ENCODE data around the gene B4GALT6. TPM values are rescaled to one million over a fixed set of nuclear protein-coding genes. Genes with fewer than 3 reads are reported as not detected.
A peak's percentile ranks its signal among the peaks of the same experiment; 100 is the strongest.

B4GALT6 gene
- total RNA-seq, 1 donor from 2014 or later = 6.4 TPM

DNA sequence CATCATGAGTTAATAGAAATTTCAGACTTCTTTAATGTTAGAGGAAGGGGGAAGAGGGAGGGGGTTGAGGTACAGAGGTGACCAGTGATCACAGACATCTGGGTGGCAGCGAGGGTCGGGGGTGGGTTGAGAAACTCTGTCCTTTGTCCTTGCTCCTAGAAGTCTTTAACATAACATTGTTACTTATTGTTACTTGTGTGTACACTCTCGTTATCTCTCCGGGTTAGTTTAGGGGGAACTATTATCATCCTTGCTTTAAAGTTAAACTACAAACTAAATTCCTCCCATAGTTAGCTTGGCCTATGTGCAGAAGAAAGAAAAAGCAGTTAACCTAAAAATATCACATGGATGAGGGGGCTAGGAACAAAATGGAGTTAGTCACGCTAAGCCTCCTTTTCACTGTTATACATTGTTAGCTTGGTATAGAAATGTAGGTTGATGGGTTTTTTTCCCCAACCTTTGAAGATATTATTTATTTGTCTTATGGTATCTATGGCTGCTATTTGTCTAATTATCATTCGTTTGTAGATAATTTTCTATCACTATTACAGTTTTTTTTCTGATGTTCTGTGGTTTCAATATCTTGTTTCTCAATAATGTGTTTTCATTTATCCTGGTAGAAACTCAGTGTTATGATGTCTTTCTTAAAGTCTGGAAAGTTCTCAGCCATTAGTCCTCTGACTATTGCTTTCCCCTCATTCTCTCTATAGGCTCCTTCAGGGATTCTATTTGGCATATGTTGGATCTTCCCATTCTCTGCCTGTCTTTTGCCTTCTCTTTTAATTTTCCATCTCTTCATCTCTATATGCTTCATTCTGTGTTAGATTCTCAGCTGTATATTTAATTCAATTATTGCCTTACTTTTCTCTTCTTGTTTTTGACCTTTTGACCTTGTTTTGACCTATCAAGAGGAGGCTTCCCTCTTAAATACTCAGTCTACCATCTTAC, 13.2 kb upstream of the B4GALT6 start:
- ATAC-seq = no peak
- DNase-seq (ENCODE audit: low spot score) = no peak
- intact Hi-C loops (cut with DNase I) = no loop called here

DNA sequence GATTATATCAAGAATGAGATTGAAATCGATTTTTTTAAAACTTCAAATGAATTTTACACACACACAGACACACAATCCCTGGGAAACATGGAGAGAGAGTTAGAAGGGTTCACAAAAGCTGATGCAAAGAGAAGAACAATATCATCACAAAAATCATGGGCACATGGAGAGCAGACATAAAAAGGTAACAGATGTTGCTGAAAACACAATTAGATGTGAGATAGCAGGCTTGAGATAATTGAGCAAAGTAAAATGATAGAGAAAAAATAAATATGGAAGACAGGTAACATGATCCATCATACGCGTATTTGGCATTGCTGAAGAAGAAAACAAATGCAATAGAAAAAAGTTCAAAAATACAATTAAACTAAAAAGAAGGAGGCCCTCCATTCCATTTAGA, 11.6 kb upstream of the B4GALT6 start:
- intact Hi-C loops (cut with DNase I) = no loop called here
- DNase-seq (ENCODE audit: low spot score) (no peak), ATAC-seq (no peak)

DNA sequence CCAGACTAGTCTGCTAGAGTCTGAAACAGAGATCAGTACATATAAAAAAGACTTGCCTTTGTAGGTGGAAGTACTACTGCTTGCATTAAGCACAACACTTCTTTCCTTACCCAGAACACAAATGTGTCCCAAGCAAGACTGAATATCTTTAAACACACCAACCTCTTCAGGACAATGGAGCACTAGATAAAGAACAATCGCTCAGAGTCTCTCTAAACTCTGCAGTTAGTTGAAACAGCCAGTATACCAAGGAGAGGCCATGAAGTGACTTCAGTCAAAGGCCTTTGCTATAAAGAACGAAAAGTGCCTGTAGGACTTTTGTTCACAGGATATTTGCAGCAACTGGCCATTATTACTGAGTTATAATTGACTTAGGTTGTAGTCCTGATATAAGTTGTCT, 9.9 kb upstream of the B4GALT6 start:
- DNase-seq (ENCODE audit: low spot score) (no peak), ATAC-seq (no peak)
- intact Hi-C loops (cut with DNase I) = no loop called here

DNA sequence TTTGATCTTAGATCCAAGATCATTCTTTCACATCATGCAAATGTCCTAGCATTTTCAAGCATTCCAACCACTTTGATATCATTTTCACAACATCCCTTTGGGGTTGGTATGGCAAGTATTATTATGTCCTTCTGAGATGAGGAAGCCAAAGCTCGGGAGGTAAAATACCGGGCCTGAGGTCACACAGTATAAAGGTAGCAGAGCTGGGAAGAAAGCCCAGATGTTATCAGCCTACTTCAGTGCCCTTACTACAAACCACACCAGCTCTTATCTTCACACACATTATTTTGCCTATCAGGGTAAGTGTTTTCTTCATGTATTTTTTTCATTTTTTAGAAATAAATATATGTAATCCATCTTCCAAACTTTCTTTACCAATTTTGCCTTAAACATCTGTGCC, 4.2 kb upstream of the B4GALT6 start:
- DNase-seq (ENCODE audit: low spot score) (no peak), ATAC-seq (no peak)
- intact Hi-C loops (cut with DNase I) = no loop called here

DNA sequence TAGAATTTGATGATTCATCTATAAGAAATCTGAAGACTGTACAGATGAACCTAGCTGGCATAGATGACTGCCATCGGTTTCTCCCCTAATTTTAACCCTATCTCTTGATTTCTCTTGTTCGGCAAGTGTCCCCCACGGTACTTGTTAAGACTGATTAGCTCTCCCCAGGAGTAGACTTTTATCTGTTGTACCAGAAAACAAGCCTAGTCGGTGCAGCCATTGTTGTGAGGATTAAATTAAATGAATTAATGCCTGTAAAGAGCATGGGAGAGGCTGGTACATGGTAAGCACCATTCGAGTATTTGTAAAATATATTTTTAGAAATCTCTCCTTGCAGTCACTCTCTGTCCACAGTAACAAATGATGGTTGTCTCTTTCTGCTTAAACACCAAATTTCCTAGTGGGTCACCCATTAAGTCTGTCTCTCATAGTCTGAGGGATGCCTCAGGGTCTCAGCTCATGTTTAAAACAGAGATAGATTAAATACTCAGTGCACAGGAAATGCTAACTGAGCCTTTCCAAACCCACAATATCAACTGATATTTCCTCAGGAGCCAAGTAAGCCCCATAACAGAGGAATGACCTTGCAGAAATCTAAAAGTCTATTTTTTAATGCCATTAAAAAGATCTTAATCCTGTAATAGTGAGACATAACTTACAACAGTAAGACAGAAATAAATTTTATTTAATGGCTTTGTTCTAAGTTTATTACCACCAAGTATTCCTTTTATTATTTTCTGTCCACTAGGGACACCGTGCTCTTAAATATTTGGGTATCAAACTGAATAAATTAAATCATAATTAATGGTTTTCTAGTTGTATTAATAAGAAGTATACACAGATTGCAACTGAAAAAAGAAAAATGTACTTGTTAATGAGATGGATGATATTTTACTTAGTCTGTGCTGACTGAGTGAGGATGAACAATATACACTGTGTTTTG, 2.9 kb upstream of the B4GALT6 start:
- DNase-seq (ENCODE audit: low spot score) (no peak), ATAC-seq (no peak)
- intact Hi-C loops (cut with DNase I) = no loop called here

DNA sequence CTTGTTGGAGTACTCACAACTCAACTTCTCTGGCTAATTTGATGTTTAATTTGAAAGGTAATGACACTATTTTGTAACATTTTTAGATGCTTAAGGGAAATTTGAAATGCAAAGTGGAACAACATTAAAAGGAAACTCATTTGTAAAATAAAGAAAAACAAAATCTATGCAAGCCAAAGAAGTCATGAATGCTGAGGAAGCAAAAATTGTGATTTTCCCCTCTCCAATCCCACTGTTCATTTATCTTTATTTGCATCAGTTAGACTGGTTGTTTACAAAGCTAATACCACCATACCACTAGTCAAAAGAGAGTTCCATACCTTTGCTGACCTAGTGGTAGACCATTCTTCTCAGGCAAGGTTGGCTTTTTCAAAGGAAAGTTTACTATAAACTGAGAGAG, 2.2 kb upstream of the B4GALT6 start:
- ATAC-seq (no peak), DNase-seq (ENCODE audit: low spot score) (no peak)
- intact Hi-C loops (cut with DNase I) = no loop called here

DNA sequence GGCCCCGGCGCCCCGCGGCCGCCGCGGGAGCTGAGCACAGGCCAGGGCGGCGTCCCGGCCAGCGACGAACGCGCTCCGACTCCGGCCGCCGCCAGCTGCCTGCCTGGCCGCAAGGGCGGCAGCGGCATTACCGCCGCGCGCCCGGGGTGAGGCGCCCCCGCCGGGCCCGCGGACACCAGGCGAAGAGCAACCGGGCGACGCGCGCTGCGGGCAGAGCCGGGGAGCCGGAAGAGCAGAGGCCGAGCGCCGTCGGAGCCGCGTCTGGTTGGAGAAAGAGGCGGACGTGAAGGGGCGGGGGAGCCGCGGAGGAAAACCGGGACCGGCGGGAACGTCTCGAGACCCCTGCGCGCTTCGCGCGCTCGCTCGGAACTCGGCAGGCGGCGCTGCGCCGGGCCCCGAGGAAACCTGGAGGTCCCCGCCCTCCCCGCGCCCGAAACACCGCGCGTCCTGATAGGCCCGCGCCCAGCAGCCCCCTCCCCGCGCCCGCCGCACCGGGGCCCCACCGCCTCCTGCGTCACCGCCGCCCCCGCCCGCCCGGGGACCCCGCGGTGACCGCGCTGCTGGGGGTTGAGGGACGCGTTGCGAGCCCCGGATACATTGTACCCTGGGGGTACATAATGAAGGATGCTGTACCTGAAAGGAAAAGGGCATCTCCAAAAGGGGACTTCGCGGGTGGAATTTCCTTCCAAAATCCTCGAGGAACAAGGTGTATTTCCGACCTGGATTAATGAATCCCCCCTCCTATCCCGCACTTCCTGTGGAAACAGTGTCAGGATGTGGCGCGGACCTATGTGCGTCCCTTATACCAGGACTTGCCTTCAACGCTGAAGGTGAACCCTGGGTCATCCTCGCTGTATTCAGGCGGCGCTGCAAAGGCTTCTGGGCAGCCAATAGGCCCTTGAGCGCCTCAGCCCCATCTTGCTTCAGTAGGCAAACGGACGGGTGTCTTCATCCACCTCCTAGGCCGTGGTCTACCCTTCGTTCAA, 1.0 kb upstream of the B4GALT6 start:
- intact Hi-C loops (cut with DNase I) = no loop called here
- ATAC-seq = peak; percentile 81
- peak; percentile 79 for DNase-seq (ENCODE audit: low spot score)

DNA sequence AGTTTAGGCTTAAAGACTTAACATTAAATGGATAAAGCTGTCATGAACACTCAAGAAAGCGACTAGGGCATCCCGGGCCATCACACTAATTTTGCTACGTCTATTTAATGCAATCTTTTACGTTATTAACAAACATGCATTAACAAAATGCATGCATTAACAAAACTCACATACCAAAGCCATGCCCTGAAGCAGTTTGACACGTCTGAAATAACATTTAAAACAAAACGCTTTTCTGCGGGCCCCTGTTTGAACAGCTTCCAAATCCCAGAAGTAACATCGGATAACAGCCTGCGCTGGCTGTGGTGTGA, 458 bp downstream of the B4GALT6 start:
- ATAC-seq (no peak), DNase-seq (ENCODE audit: low spot score) (no peak)
- intact Hi-C loops (cut with DNase I) = no loop called here

DNA sequence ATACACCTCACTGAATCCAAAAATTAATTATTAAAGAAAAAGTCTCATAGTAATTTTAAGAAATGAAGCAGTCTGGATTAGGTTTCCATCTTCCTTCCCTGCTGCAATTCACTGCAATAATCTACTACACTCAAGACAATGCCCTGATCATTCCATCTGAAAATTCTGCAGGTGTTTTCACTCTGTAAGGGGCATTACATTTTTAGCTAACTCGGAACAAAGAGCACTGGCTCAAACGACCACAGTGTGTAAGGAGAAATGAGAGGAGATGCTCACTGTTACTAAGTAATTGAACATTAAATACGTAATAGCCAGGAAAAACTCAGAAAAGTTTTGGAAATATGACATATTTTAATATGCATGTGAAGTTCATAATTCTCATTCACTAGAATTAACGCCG, 1.3 kb downstream of the B4GALT6 start:
- no peak for DNase-seq (ENCODE audit: low spot score)
- intact Hi-C loops (cut with DNase I) = no loop called here
- no peak for ATAC-seq

DNA sequence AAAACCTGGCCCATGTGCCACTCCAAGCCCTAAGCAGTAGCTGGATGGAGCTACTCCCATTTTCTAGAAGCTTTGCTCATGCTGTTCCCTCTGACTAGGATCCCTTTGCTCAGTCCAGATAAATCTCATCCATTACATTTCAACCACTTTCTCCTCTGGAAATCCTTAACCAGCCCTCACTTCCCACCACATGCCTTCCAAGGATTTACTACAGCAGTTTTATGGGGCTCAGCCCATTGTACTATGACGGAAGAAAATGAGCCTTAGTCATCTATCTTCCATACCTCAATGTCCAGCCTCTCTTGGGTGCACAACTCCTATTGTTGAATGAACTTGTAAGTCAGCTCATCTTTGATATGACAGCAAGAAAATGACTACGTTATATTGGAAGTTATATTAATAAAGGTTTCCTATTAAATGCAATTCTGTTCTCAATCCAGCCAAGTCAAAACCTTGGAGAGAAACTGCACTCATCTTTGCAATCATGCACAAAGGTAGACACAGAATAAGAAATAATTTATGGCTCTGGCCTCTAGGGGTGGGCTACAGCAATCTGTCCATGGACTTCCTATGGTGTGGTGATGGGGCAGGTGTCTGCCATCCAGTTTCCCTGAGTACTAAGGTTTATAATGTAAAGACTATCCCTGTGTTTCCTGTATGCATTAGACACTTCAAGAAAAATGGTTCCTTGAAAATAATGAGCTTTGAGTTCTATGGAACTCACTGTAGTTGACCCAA, 3.4 kb downstream of the B4GALT6 start:
- no peak for DNase-seq (ENCODE audit: low spot score)
- intact Hi-C loops (cut with DNase I) = no loop called here
- no peak for ATAC-seq

DNA sequence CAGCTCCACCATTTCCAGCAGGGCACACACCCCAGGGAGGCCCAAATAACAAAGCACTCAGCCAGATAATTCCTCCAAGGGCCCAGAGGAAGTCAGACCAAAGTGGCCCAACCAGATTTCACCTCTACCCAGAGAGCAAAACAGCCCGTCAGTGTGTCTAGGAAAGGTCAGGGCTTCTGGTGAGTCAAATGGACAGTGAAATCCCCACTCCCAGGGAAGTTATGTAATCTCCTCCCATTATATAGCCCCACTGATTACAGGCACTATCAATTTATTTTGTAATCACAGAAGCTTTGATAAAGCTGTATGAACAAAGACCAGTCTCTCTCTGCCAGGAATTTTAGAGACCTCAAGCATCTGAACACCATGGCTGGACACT, 4.0 kb downstream of the B4GALT6 start:
- DNase-seq (ENCODE audit: low spot score) (no peak), ATAC-seq (no peak)
- intact Hi-C loops (cut with DNase I) = no loop called here

DNA sequence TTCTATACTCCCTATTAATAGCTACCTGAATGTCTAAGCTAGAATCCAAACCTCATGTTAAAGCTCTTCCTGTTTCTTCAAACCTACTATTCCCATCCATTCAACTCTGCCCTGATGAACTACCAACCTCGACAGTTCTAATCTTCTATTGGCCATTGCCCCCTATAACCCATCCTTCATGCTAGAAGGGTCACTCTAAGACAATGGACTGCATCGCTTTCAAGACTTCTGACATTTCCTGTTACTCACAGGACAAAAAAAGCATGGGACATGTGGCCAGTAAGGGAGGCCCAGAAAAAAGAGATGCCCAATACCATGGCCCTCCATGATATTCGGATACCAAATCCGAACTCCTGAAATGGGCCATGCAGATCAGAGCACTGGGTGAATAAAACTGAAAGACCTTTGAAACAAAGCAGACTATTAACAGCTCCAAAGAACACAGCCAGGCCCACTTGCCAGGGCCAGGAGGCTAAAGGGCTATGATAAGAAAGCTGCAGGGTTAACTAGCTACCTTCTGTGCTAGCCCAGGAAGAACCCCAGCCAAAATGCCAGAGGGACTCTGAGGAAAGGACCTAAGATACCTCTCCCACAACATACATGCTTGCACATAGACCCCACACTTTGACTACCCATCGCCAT, 4.5 kb downstream of the B4GALT6 start:
- DNase-seq (ENCODE audit: low spot score) (no peak), ATAC-seq (no peak)
- intact Hi-C loops (cut with DNase I) = no loop called here

DNA sequence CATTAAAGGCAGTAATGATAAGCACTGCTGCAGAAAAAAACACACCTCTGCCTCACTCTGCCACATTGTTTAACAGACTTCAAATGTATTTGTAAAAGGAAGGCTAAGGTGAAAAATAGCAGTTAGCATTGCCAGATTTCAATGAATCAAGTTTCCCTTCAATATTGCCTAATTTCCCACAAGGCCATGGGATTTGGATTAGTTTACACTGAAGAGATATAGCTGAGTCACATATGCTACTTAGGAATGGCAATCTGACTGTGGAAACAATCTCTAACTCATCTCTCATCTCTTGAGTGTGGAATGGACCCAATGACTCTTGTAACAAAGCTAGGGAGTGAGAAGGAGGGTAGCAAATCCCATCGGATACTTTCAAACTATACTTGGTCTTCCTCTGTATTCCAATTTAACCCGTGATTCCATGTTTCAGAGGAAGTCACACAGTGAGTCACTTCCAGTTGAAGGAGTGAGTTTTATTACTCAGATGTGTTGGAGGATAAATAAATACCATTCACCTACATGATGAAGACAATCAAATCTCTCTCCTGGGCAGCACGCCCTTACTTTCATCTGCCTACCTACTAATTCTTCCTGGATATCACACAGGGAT, 5.1 kb downstream of the B4GALT6 start:
- DNase-seq (ENCODE audit: low spot score) = no peak
- ATAC-seq = no peak
- intact Hi-C loops (cut with DNase I) = no loop called here

DNA sequence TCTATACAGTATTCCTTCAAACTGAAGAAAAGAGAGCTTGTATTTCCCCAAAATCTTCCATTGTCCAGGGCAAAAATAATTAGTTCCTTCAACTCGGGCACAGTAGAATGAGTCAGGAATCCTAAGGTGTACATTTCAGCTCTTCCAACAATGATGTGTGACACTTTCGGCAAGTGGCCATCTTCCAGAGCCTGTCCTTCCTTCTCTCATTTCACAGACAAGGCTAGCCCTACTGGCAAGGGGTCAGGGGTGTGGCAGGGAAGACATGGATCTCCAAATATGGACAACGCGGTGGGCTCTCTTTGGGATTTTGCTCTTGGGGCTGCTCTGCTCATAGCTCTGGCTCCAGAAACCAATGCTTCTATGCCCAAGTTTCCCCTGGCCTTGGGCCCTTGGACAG, 6.0 kb downstream of the B4GALT6 start:
- DNase-seq (ENCODE audit: low spot score) (no peak), ATAC-seq (no peak)
- intact Hi-C loops (cut with DNase I) = no loop called here

DNA sequence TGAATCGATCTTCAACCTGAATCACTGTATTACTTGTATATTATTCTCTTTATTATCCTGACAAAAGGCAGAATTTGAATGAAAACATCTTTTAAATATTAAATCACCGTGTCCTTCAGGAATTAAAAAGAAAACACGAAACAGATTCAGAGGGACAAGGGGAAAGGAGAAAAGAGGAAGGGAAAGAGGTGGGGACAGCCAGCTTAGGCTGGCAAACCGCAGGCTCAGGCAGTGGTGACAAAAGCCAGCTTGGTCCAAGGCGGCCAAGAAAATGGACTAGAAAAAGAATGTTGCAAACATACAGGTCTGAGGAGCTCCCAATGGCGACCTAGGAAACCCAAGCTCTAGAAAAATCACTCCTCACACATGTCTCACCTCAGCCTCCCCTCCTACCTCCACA, 6.8 kb downstream of the B4GALT6 start:
- DNase-seq (ENCODE audit: low spot score) (no peak), ATAC-seq (no peak)
- intact Hi-C loops (cut with DNase I) = no loop called here

DNA sequence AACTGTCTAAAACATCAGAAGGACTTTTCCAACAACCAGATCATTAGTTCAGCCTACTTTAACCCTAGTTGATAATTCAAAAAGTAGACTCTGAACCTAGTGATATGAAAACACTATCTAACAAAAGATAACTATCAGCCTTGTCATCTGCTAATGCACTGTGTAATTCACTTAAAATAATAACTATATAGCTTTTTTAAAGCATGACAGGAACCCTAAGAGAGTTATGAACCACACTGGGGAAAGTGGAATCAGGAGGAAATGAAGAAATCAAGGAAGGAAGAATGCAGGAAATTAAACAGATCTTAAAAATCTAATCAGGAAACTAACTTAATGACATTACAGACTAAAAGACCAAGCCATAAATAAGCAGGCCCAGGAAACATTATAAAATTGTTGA, 9.0 kb downstream of the B4GALT6 start:
- no peak for DNase-seq (ENCODE audit: low spot score)
- no peak for ATAC-seq
- intact Hi-C loops (cut with DNase I) = no loop called here

DNA sequence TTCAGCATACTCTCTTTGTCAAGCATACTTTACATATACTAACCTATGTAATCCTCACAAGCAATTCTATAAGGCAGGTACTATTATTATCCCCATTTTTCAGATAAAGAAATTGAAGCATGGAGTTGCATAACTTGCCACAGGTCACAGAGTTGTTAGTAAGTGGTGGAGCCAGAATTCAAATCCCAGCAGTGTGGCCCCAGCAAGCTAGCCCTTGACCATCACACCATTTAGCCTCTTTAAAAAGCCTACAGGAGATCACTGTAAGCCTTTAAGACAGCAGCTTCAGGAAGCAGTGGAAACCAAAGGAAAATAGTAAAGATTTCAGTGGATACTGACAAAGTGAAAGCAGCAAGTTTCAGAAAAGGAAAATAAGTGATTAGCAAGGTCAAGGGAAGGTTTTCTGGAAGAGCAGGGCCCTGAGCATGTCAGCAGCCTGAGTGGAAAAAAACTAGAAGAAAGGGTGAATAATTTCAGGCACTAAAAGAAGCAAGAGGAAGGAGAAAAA, 11.7 kb downstream of the B4GALT6 start:
- intact Hi-C loops (cut with DNase I) = no loop called here
- ATAC-seq (no peak), DNase-seq (ENCODE audit: low spot score) (no peak)

Data from sciatic nerve (tissue), 2 donors.